NCI-H526 treated with DMSO at 0.1 percent for 48 hours (cell line): ENCODE data around the gene RXRA.
"Not testable (repeated sequence)": the region's sequence is repeated elsewhere in the genome, so short reads cannot be mapped to it uniquely, and the experiment has no call there.

Source experiments
- DNase-seq: peaks from one replicate; lab custom pipeline; 2025; lab: John Stamatoyannopoulos, UW

Gene RXRA

GRCh38 chr9:134293611-134294152, 32.6 kb upstream of the RXRA start:
- DNase-seq: no peak

GRCh38 chr9:134294153-134295071, 31.8 kb upstream of the RXRA start:
- no peak for DNase-seq

- DNase-seq: no peak
These were observed 31.0 kb upstream of the RXRA start for GRCh38 chr9:134295101-134295745.

GRCh38 chr9:134295746-134296250, 30.5 kb upstream of the RXRA start:
- DNase-seq: no peak

- no peak for DNase-seq
These were observed 29.8 kb upstream of the RXRA start for GRCh38 chr9:134296301-134297082.

- no peak for DNase-seq
These were observed 29.2 kb upstream of the RXRA start for GRCh38 chr9:134297083-134297410.

- no peak for DNase-seq
These were observed 28.7 kb upstream of the RXRA start for GRCh38 chr9:134297576-134297975.

- DNase-seq: no peak
These were observed 28.3 kb upstream of the RXRA start for GRCh38 chr9:134298000-134298399.

- DNase-seq: no peak
These were observed 27.2 kb upstream of the RXRA start for GRCh38 chr9:134299068-134299467.

GRCh38 chr9:134299883-134300282, 26.4 kb upstream of the RXRA start:
- no peak for DNase-seq

GRCh38 chr9:134301387-134302129, 24.7 kb upstream of the RXRA start:
- DNase-seq: no peak

- no peak for DNase-seq
These were observed 24.0 kb upstream of the RXRA start for GRCh38 chr9:134302130-134302817.

GRCh38 chr9:134303601-134304000, 22.7 kb upstream of the RXRA start:
- no peak for DNase-seq

GRCh38 chr9:134304261-134304660, 22.0 kb upstream of the RXRA start:
- DNase-seq: no peak

GRCh38 chr9:134304690-134305089, 21.6 kb upstream of the RXRA start:
- DNase-seq: no peak

- DNase-seq: no peak
These were observed 20.7 kb upstream of the RXRA start for GRCh38 chr9:134305533-134305932.

- not testable (repeated sequence) for DNase-seq
These were observed 20.2 kb upstream of the RXRA start for GRCh38 chr9:134306042-134306441.

- DNase-seq: no peak
These were observed 19.3 kb upstream of the RXRA start for GRCh38 chr9:134306636-134307600.
